H1 (cell line): ENCODE results near the gene GRM8. TPM values are rescaled to one million over a fixed set of nuclear protein-coding genes. Genes with fewer than 3 reads are reported as not detected.

Source experiments
- CHD7 ChIP-seq: fragments of 300-600 bp; sonication (generic); IDR thresholded peaks from 2 replicates; pipeline ENCODE4 v1.7.1; 2012; ENCODE audit warnings: low read length, moderate library complexity, mild to moderate bottlenecking, inconsistent platforms; ENCODE audit not compliant: insufficient replicate concordance
- polyA plus RNA-seq, 7 experiments: library from polyadenylated mRNA; depleted of rRNA in 3 of 7; stranded (reverse) in 5 of 7; unstranded in 2 of 7; fragments of >200 nt in 5 of 7; fragments of 200-250 nt in 2 of 7; gene quantifications; 1 replicate in 5 of 7; 2 replicates in 1 of 7; 4 replicates in 1 of 7; pipeline versions ENCODE4 v1.2.1 to v1.2.3, GENCODE V29; 2011 to 2013; ENCODE audit warnings: missing spikeins in 2 of 7, mixed read lengths in 2 of 7
- total RNA-seq: library from RNA; stranded (reverse); fragmentation: NEBNext Ultra II Directional; extraction: Animal tissue kit (Norgen Biotek cat#: 25700); gene quantifications from 2 replicates; pipeline ENCODE4 v1.2.1, GENCODE V29; 2021

GRM8 gene
- total and polyA plus RNA-seq, 2 of the 8 experiments (the other 6 are each of a cell fraction or from before 2014, with no cell fraction given) = 2.6 to 2.8 TPM

- TF ChIP-seq CHD7 = no peak
These were observed 433.6 kb downstream of the GRM8 start (continued) for GRCh38 chr7:126819197-126819484.
